Neural progenitor cell (in vitro differentiated cells): Measurements from ENCODE around the gene ATP13A4. TPM values are rescaled to one million over a fixed set of nuclear protein-coding genes. Genes with fewer than 3 reads are reported as not detected.
A peak's percentile ranks its signal among the peaks of the same experiment; 100 is the strongest.

Experiments used
- DNase-seq: peaks from one replicate; pipeline ENCODE4 v3.0.0-alpha.2; 2016; ENCODE audit warnings: low spot score
- H2AFZ ChIP-seq: fragments of 200-600 bp; sonication (generic); replicated peaks from 2 replicates; pipeline ENCODE4 v1.6.1; 2016; ENCODE audit warnings: antibody characterized with exemption
- H3F3A ChIP-seq: fragments of 200-600 bp; sonication (generic); 2 replicates; pipeline ENCODE4 v1.6.1; 2016; ENCODE audit warnings: antibody characterized with exemption, low read depth
- H3K27ac ChIP-seq: fragments of 200-600 bp; sonication (generic); 2 replicates; pipeline ENCODE4 v1.5.1; 2016; ENCODE audit warnings: mild to moderate bottlenecking
- H3K27me3 ChIP-seq: fragments of 200-600 bp; sonication (generic); 2 replicates; pipeline ENCODE4 v1.6.1; 2016; ENCODE audit warnings: mild to moderate bottlenecking, moderate library complexity
- H3K36me3 ChIP-seq: fragments of 200-600 bp; sonication (generic); 2 replicates; pipeline ENCODE4 v1.5.1; 2016
- H3K4me1 ChIP-seq: fragments of 200-600 bp; sonication (generic); 2 replicates; pipeline ENCODE4 v1.6.1; 2016; ENCODE audit warnings: mixed run types
- H3K4me2 ChIP-seq: fragments of 200-600 bp; sonication (generic); 2 replicates; pipeline ENCODE4 v1.6.1; 2016
- H3K4me3 ChIP-seq: fragments of 200-600 bp; sonication (generic); 2 replicates; pipeline ENCODE4 v1.5.1; 2016
- H3K79me2 ChIP-seq: fragments of 200-600 bp; sonication (generic); 2 replicates; pipeline ENCODE4 v1.6.1; 2016; ENCODE audit warnings: low read depth
- H3K9ac ChIP-seq: fragments of 200-600 bp; sonication (generic); 2 replicates; pipeline ENCODE4 v1.6.1; 2016
- H3K9me3 ChIP-seq: fragments of 200-600 bp; sonication (generic); 2 replicates; pipeline ENCODE4 v1.5.1; 2016; ENCODE audit warnings: low read depth
- H4K20me1 ChIP-seq: fragments of 200-600 bp; sonication (generic); 2 replicates; pipeline ENCODE4 v1.6.1; 2016; ENCODE audit warnings: low read depth
- H3K27ac Mint-ChIP-seq: 3 replicates; pipeline ENCODE4 v1.8.0; 2021; ENCODE audit warnings: mixed read lengths
- H3K27me3 Mint-ChIP-seq: 2 replicates; pipeline ENCODE4 v1.8.0; 2022; ENCODE audit warnings: low read depth, mild to moderate bottlenecking, inconsistent platforms, moderate library complexity, mixed read lengths; ENCODE audit not compliant: insufficient read depth
- H3K36me3 Mint-ChIP-seq: 3 replicates; pipeline ENCODE4 v1.8.0; 2021; ENCODE audit warnings: mixed read lengths
- H3K4me1 Mint-ChIP-seq: 3 replicates; pipeline ENCODE4 v1.8.0; 2021; ENCODE audit warnings: mixed read lengths
- H3K4me3 Mint-ChIP-seq: 3 replicates; pipeline ENCODE4 v1.8.0; 2021; ENCODE audit warnings: mild to moderate bottlenecking, moderate library complexity, mixed read lengths
- H3K9me3 Mint-ChIP-seq: 3 replicates; pipeline ENCODE4 v1.8.0; 2020; ENCODE audit warnings: mixed read lengths
- CTCF ChIP-seq: fragments of 200-600 bp; sonication (generic); IDR thresholded peaks from 2 replicates; pipeline ENCODE4 v1.5.1; 2017; ENCODE audit warnings: antibody characterized with exemption, mild to moderate bottlenecking
- EZH2 ChIP-seq: fragments of 200-600 bp; sonication (generic); IDR thresholded peaks from 2 replicates; pipeline ENCODE4 v1.6.1; 2017; ENCODE audit warnings: antibody characterized with exemption, mild to moderate bottlenecking, moderate library complexity
- EZH2phosphoT487 ChIP-seq: fragments of 200-600 bp; sonication (generic); IDR thresholded peaks from 2 replicates; pipeline ENCODE4 v1.6.1; 2017; ENCODE audit warnings: antibody characterized with exemption
- total RNA-seq: library from RNA; depleted of rRNA; stranded (reverse); fragments of >200 nt; gene quantifications from 2 replicates; pipeline ENCODE4 v1.2.3, GENCODE V29; 2015; ENCODE audit warnings: low replicate concordance

Gene ATP13A4
- total RNA-seq, 1 donor from 2014 or later, result 0.32 TPM

GRCh38 chr3:193515966-193516365 lies 38.7 kb downstream of the ATP13A4 start:
- H3K27ac ChIP-seq, result no peak overlapping the region
- Mint-ChIP-seq H3K4me1 (no peaks in the 10 kb centered on the region), H3K27me3 (peaks cover 2% of the 10 kb centered on the region), H3K4me3 (no peak overlapping the region), H3K9me3 (no peaks in the 10 kb centered on the region), H3K27ac (no peak overlapping the region), H3K36me3 (no peaks in the 10 kb centered on the region)
- no peaks in the 10 kb centered on the region for H3F3A ChIP-seq
- no peaks in the 10 kb centered on the region for H3K27me3 ChIP-seq
- no peaks in the 10 kb centered on the region for H3K4me1 ChIP-seq
- H3K9ac ChIP-seq, result no peak overlapping the region
- H3K36me3 ChIP-seq, result no peaks in the 10 kb centered on the region
- no peak overlapping the region for H3K4me2 ChIP-seq
- DNase-seq, result no peak
- H3K9me3 ChIP-seq, result no peaks in the 10 kb centered on the region
- H4K20me1 ChIP-seq, result no peaks in the 10 kb centered on the region
- no peak overlapping the region for H2AFZ ChIP-seq
- no peak for TF ChIP-seq EZH2phosphoT487
- TF ChIP-seq EZH2, result no peak
- no peak for TF ChIP-seq CTCF
- no peaks in the 10 kb centered on the region for H3K79me2 ChIP-seq
- H3K4me3 ChIP-seq, result no peak overlapping the region

- TF ChIP-seq CTCF, result no peak
- TF ChIP-seq EZH2, result no peak
- no peak for TF ChIP-seq EZH2phosphoT487
- H3K27ac ChIP-seq, result no peak overlapping the region
- H3K9me3 Mint-ChIP-seq, result no peaks in the 10 kb centered on the region
- no peak overlapping the region for H3K27ac Mint-ChIP-seq
- no peak for DNase-seq
- no peaks in the 10 kb centered on the region for H3F3A ChIP-seq
- no peaks in the 10 kb centered on the region for H3K27me3 ChIP-seq
- H3K9ac ChIP-seq, result no peak overlapping the region
- no peaks in the 10 kb centered on the region for H3K9me3 ChIP-seq
- H3K27me3 Mint-ChIP-seq, result no peaks in the 10 kb centered on the region
- no peak overlapping the region for H3K4me3 ChIP-seq
- no peak overlapping the region for H3K4me3 Mint-ChIP-seq
- H3K4me1 Mint-ChIP-seq, result no peaks in the 10 kb centered on the region
- no peak overlapping the region for H3K4me2 ChIP-seq
- H2AFZ ChIP-seq, result peak overlapping the region; percentile 53
- H3K36me3 Mint-ChIP-seq, result no peaks in the 10 kb centered on the region
- no peaks in the 10 kb centered on the region for H3K4me1 ChIP-seq
- H3K79me2 ChIP-seq, result no peaks in the 10 kb centered on the region
- no peaks in the 10 kb centered on the region for H4K20me1 ChIP-seq
- H3K36me3 ChIP-seq, result no peaks in the 10 kb centered on the region
Measured at GRCh38 chr3:193510154-193510553, 44.5 kb downstream of the ATP13A4 start.

- Histone ChIP-seq H3K4me3 (no peak overlapping the region), H3K79me2 (no peaks in the 10 kb centered on the region), H3K9ac (no peak overlapping the region), H3K9me3 (no peaks in the 10 kb centered on the region), H3K4me2 (no peak overlapping the region), H3K36me3 (no peaks in the 10 kb centered on the region), H3K27ac (no peak overlapping the region), H3K27me3 (no peaks in the 10 kb centered on the region), H3K4me1 (no peaks in the 10 kb centered on the region), H4K20me1 (no peaks in the 10 kb centered on the region), H2AFZ (no peak overlapping the region), H3F3A (no peaks in the 10 kb centered on the region)
- no peaks in the 10 kb centered on the region for H3K4me1 Mint-ChIP-seq
- no peak overlapping the region for H3K27ac Mint-ChIP-seq
- TF ChIP-seq CTCF, result no peak
- TF ChIP-seq EZH2, result no peak
- TF ChIP-seq EZH2phosphoT487, result no peak
- H3K27me3 Mint-ChIP-seq, result no peaks in the 10 kb centered on the region
- DNase-seq, result no peak
- no peak overlapping the region for H3K4me3 Mint-ChIP-seq
- H3K9me3 Mint-ChIP-seq, result no peaks in the 10 kb centered on the region
- H3K36me3 Mint-ChIP-seq, result no peaks in the 10 kb centered on the region
Measured at GRCh38 chr3:193509103-193509965, 45.4 kb downstream of the ATP13A4 start.
